Measurements from ENCODE around the gene KIF26B. TPM values are rescaled to one million over a fixed set of nuclear protein-coding genes. Genes with fewer than 3 reads are reported as not detected.

Gene KIF26B
- total RNA-seq, 3 donors from 2014 or later, result 0.03 to 0.24 (median 0.10) TPM

GRCh38 chr1:245605480-245606156, 450.8 kb downstream of the KIF26B start:
- DNase-seq, result no peak
- no peak for ATAC-seq

GRCh38 chr1:245606157-245606725, 451.5 kb downstream of the KIF26B start:
- Mint-ChIP-seq H3K36me3 (ENCODE audit: insufficient read depth) (no peaks in the 10 kb centered on the region), H3K4me3 (no peak overlapping the region), H3K27me3 (ENCODE audit: low read depth) (peaks cover 4% of the 10 kb centered on the region), H3K9me3 (no peaks in the 10 kb centered on the region), H3K4me1 (ENCODE audit: low read depth) (no peaks in the 10 kb centered on the region)
- ATAC-seq, result no peak
- DNase-seq, result no peak

More at GRCh38 chr1:245605480-245606156, 450.8 kb downstream of the KIF26B start:
- Mint-ChIP-seq H3K27me3 (ENCODE audit: low read depth) (peaks cover 4% of the 10 kb centered on the region), H3K9me3 (no peaks in the 10 kb centered on the region), H3K4me1 (ENCODE audit: low read depth) (no peaks in the 10 kb centered on the region), H3K4me3 (no peak overlapping the region), H3K36me3 (ENCODE audit: insufficient read depth) (no peaks in the 10 kb centered on the region)

- Mint-ChIP-seq H3K4me3 (no peak overlapping the region), H3K27me3 (ENCODE audit: low read depth) (peaks cover 3% of the 10 kb centered on the region), H3K9me3 (no peaks in the 10 kb centered on the region), H3K36me3 (ENCODE audit: insufficient read depth) (no peaks in the 10 kb centered on the region), H3K4me1 (ENCODE audit: low read depth) (no peaks in the 10 kb centered on the region)
- DNase-seq (no peak), ATAC-seq (no peak)
Measured at GRCh38 chr1:245608271-245608670, 453.5 kb downstream of the KIF26B start.

GRCh38 chr1:245609354-245610150, 454.8 kb downstream of the KIF26B start:
- Mint-ChIP-seq H3K4me1 (ENCODE audit: low read depth) (no peaks in the 10 kb centered on the region), H3K27me3 (ENCODE audit: low read depth) (peaks cover 6% of the 10 kb centered on the region), H3K9me3 (no peaks in the 10 kb centered on the region), H3K4me3 (no peak overlapping the region), H3K36me3 (ENCODE audit: insufficient read depth) (no peaks in the 10 kb centered on the region)
- DNase-seq (no peak), ATAC-seq (no peak)

GRCh38 chr1:245611251-245611650, 456.5 kb downstream of the KIF26B start:
- no peak for DNase-seq
- no peak for ATAC-seq
- no peaks in the 10 kb centered on the region for H3K4me1 Mint-ChIP-seq (ENCODE audit: low read depth)
- H3K4me3 Mint-ChIP-seq, result no peak overlapping the region
- no peaks in the 10 kb centered on the region for H3K9me3 Mint-ChIP-seq
- H3K36me3 Mint-ChIP-seq (ENCODE audit: insufficient read depth), result no peaks in the 10 kb centered on the region
- peaks cover 6% of the 10 kb centered on the region for H3K27me3 Mint-ChIP-seq (ENCODE audit: low read depth)

GRCh38 chr1:245614476-245614875, 459.7 kb downstream of the KIF26B start:
- peaks cover 5% of the 10 kb centered on the region for H3K27me3 Mint-ChIP-seq (ENCODE audit: low read depth)
- no peaks in the 10 kb centered on the region for H3K9me3 Mint-ChIP-seq
- DNase-seq, result no peak
- H3K4me1 Mint-ChIP-seq (ENCODE audit: low read depth), result no peaks in the 10 kb centered on the region
- no peak overlapping the region for H3K4me3 Mint-ChIP-seq
- ATAC-seq, result no peak
- no peaks in the 10 kb centered on the region for H3K36me3 Mint-ChIP-seq (ENCODE audit: insufficient read depth)

GRCh38 chr1:245615001-245615400, 460.2 kb downstream of the KIF26B start:
- Mint-ChIP-seq H3K4me1 (ENCODE audit: low read depth) (no peaks in the 10 kb centered on the region), H3K4me3 (no peak overlapping the region), H3K36me3 (ENCODE audit: insufficient read depth) (no peaks in the 10 kb centered on the region), H3K27me3 (ENCODE audit: low read depth) (peaks cover 5% of the 10 kb centered on the region), H3K9me3 (no peaks in the 10 kb centered on the region)
- no peak for ATAC-seq
- DNase-seq, result no peak

GRCh38 chr1:245621589-245621988, 466.8 kb downstream of the KIF26B start:
- no peaks in the 10 kb centered on the region for H3K4me1 Mint-ChIP-seq (ENCODE audit: low read depth)
- ATAC-seq (no peak), DNase-seq (no peak)
- no peaks in the 10 kb centered on the region for H3K36me3 Mint-ChIP-seq (ENCODE audit: insufficient read depth)
- H3K4me3 Mint-ChIP-seq, result no peak overlapping the region
- no peaks in the 10 kb centered on the region for H3K9me3 Mint-ChIP-seq
- H3K27me3 Mint-ChIP-seq (ENCODE audit: low read depth), result peaks cover 7% of the 10 kb centered on the region

- Mint-ChIP-seq H3K4me1 (ENCODE audit: low read depth) (no peaks in the 10 kb centered on the region), H3K9me3 (no peaks in the 10 kb centered on the region), H3K27me3 (ENCODE audit: low read depth) (peaks cover 7% of the 10 kb centered on the region), H3K36me3 (ENCODE audit: insufficient read depth) (no peaks in the 10 kb centered on the region), H3K4me3 (no peak overlapping the region)
- no peak for ATAC-seq
- no peak for DNase-seq
Measured at GRCh38 chr1:245622332-245623014, 467.7 kb downstream of the KIF26B start.

GRCh38 chr1:245641384-245641783, 486.6 kb downstream of the KIF26B start:
- no peak for DNase-seq
- H3K9me3 Mint-ChIP-seq, result peaks cover 48% of the 10 kb centered on the region
- H3K4me3 Mint-ChIP-seq, result no peak overlapping the region
- peaks cover 5% of the 10 kb centered on the region for H3K27me3 Mint-ChIP-seq (ENCODE audit: low read depth)
- peaks cover 1% of the 10 kb centered on the region for H3K36me3 Mint-ChIP-seq (ENCODE audit: insufficient read depth)
- no peaks in the 10 kb centered on the region for H3K4me1 Mint-ChIP-seq (ENCODE audit: low read depth)
- no peak for ATAC-seq

GRCh38 chr1:245645406-245645805, 490.6 kb downstream of the KIF26B start:
- Mint-ChIP-seq H3K4me3 (no peak overlapping the region), H3K36me3 (ENCODE audit: insufficient read depth) (peaks cover 1% of the 10 kb centered on the region), H3K4me1 (ENCODE audit: low read depth) (no peaks in the 10 kb centered on the region), H3K9me3 (peaks cover 24% of the 10 kb centered on the region), H3K27me3 (ENCODE audit: low read depth) (peaks cover 10% of the 10 kb centered on the region)
- ATAC-seq, result no peak
- no peak for DNase-seq

GRCh38 chr1:245645894-245646293, 491.1 kb downstream of the KIF26B start:
- Mint-ChIP-seq H3K4me3 (no peak overlapping the region), H3K9me3 (peaks cover 21% of the 10 kb centered on the region), H3K4me1 (ENCODE audit: low read depth) (no peaks in the 10 kb centered on the region), H3K36me3 (ENCODE audit: insufficient read depth) (peaks cover 1% of the 10 kb centered on the region), H3K27me3 (ENCODE audit: low read depth) (peaks cover 10% of the 10 kb centered on the region)
- DNase-seq (no peak), ATAC-seq (no peak)

- H3K4me3 Mint-ChIP-seq, result no peak overlapping the region
- DNase-seq, result no peak
- ATAC-seq, result peak; percentile 41 to 48
- H3K27me3 Mint-ChIP-seq (ENCODE audit: low read depth), result peaks cover 5% of the 10 kb centered on the region
- no peaks in the 10 kb centered on the region for H3K4me1 Mint-ChIP-seq (ENCODE audit: low read depth)
- H3K9me3 Mint-ChIP-seq, result peaks cover 5% of the 10 kb centered on the region
- H3K36me3 Mint-ChIP-seq (ENCODE audit: insufficient read depth), result no peaks in the 10 kb centered on the region
Measured at GRCh38 chr1:245648749-245649522, 494.2 kb downstream of the KIF26B start.

GRCh38 chr1:245649666-245650065, 494.9 kb downstream of the KIF26B start:
- ATAC-seq (no peak), DNase-seq (no peak)
- Mint-ChIP-seq H3K4me3 (no peak overlapping the region), H3K27me3 (ENCODE audit: low read depth) (peaks cover 5% of the 10 kb centered on the region), H3K4me1 (ENCODE audit: low read depth) (no peaks in the 10 kb centered on the region), H3K36me3 (ENCODE audit: insufficient read depth) (no peaks in the 10 kb centered on the region), H3K9me3 (no peaks in the 10 kb centered on the region)
